Umbilical cord (tissue), 2 donors: ENCODE data around the gene HYAL3. TPM values are rescaled to one million over a fixed set of nuclear protein-coding genes. Genes with fewer than 3 reads are reported as not detected.
"Not testable (repeated sequence)": the region's sequence is repeated elsewhere in the genome, so short reads cannot be mapped to it uniquely, and the experiment has no call there.

Experiments used
- DNase-seq: peaks from one replicate; pipeline ENCODE4 v3.0.0-alpha.2; 2015; ENCODE audit warnings: low spot score
- total RNA-seq: library from RNA; depleted of rRNA; stranded (reverse); fragments of >200 nt; gene quantifications from one replicate; pipeline ENCODE4 v1.2.3, GENCODE V29; 2014; ENCODE audit warnings: low replicate concordance; ENCODE audit not compliant: insufficient read depth

Gene HYAL3
- total RNA-seq, 1 donor from 2014 or later = 7.5 TPM

DNA sequence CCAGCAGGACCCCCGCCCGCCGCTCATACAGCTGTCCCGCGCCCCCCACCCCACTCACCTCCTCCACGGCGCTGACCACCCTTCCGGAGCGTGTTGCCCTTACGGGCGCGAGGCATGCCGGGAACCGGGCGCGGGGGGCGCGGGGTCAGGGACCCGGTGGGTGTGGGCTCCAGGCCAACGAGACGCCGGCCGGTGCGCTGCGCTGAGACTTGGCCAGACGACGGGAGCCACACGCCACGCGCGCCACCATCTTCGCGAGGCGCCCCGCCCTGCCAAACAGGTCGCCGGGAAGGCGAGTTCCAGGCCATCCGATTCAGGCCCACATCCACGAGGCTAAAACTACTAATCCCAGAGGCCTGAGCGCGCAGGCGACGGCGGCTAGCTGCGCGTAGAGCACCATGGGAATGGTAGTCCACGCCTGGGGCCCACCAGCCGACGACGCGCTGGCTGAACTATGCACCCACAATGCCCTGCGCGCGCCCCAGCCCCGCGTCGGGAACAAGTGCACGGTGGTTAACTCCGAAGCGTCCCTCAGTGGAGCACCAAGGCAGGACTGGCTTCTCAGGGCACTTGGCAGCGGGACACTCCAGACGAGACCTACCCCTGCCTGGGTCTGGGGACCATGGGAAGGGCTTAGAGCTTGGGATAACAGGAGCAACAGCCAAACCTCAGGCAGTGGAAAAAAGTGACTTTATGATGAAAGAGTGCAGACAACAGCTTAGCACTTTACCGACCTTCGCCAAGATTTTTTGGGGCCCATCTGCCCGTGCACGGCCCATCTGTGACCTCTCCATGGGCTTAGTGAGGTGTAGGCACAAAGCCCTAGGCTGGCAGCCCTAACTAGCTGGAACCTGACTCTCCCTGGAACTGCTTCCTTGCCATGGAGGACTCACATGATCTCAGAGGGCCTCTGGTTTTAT, 6.8 kb downstream of the HYAL3 start, which contains the start of gene IFRD2:
IFRD2 (minus strand) TSS at position 271 of the 920 bp plus-strand sequence; CDS start at position 116, 155 bp downstream.
- DNase-seq = peak; percentile 99

DNA sequence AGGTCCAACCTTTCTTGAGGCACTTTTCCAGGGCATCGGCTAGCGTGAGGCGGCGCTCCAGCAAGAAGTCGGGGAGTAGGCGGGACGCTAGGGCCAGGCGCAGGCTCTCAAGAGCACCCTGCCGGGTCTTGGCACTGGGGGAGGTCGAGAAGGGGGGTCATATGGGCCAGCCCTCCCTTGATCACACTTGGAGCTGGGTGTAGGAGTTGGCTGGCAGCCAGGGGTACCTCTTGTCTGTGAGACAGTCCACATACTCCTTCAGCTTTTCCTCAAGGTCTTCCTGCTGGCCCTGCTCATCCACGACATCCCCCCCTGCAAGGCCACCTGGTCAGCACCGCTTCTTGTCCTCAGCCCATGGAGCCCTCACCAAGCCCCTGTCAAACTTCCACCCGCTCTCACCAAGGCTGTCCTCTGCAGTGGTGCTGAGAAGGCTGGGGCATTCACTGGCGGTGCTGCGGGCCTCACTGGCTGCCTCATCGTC, 9.0 kb downstream of the HYAL3 start:
- no peak for DNase-seq

DNA sequence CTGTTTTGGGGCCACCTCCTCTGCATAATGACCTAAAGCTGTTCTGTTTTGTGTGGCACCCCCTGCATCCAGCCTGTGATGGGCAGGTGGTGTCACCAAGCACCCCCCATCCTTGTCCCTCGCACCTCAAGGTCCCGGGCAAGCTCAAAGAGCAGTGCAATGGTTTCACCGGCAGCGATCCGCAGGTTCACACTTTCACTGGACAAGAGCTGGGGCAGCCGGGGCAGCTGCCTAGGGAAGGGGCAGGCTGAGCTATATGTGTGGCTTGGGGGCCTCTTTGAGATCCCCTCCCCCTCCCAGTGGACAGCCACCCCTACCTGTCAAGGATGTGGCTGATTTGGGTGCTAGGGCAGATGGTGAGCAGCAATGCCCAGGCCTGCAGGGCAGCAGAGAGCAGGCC, 10.1 kb downstream of the HYAL3 start:
- DNase-seq = no peak

DNA sequence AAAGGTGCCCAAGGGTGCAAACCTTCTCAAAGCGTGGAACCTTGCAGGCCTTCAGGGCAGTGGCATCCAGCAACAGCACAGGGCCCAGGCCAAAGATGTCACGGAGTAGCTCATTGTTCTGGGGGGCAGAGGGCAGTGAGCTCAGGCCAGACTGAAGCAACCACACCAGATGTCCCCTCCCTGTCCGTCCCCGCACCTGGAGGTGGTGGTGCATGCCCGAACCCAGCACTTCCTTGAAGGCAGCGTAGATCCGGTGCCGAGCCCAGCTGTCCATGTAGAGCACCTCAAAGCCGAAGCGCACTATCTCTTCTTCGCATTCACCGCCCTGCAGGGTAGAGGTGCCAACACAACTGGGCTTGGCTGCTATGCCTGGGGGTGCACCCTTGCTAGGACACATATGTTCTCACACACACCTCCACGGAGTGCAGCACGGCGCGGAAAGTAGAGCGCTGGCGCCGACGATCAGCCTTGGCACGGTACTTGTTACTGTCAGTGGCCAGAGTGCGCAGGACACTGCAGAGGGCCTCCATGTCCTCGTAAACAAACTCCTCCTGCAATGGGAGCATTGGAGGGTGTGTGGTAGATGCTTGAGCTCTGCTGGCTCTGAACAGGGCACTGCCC, 10.7 kb downstream of the HYAL3 start:
- DNase-seq = no peak

DNA sequence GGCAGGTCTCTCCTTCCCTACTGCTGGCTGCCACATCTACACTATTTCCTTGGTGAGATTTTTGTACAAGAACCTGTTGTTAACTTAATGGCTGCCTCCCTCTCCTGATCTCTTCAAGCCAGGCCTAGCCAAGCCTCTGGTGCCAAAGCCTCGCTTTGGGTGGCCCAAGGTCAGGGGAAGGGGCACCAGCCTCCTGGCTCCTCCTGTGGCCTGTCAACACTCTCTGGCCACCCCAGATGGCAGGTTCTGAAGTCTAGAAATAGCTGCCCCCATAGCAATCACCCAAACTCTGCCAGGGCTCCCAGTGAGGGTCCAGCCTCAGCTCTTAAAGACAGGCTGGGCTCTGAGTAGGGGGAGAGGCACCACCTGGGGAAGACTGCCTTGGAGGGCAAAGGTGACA, 11.9 kb downstream of the HYAL3 start:
- DNase-seq = no peak

DNA sequence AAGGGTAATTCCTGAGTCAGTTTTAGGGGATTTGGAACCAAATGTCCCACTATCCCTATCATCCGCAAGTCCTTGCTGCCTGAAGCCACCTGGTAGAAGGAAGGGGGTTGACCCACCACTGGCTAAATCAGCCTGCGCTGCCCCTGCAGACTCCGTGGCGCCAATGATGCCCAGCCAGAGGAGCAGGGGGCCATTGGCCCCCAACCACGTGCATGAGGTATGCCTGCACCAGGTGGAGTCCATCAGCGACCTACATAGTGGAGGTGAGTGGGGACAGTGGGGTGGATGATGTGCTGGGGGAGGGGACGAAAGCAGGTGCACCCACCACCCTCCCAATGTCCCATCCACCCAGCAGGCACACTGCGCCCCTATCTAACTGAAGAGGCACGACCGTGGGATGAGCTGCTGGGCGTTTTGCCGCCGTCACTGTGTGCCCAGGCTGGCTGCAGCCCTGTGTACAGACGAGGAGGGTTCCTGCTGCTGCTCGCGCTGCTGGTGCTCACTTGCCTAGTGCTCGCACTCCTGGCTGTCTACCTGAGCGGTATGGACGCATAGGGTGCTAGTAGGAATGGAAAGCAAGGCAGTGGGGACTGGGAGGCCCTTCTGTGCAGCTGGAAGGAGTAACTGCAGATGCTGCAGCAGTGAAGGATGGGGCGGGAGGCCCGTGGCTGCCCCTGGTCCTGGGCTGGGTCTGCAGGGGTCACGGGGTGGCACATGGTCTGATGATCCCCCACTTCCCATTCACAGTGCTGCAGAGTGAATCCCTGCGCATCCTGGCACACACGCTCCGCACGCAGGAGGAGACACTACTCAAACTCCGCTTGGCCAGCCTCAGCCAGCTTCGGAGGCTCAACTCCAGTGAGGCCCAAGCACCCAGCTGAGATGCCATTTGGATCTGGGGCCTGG, 12.6 kb downstream of the HYAL3 start:
- DNase-seq = no peak

DNA sequence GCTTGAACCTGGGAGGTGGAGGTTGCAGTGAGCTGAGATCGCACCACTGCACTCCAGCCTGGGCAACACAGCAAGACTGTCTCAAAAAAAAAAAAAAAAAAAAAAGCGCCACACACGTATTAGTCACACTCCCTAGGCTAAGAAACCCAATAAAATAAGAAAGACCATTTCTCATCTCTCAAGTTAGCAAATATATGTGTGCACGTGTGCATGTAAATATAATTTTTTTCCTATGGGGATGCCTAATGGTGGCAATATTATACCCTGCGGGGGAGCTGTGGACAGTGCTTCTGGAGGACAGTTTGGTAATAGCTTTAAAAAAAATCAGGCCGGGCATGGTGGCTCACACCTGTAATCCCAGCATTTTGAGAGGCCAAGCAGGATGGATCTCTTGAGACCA, 15.1 kb downstream of the HYAL3 start:
- DNase-seq = not testable (repeated sequence)

DNA sequence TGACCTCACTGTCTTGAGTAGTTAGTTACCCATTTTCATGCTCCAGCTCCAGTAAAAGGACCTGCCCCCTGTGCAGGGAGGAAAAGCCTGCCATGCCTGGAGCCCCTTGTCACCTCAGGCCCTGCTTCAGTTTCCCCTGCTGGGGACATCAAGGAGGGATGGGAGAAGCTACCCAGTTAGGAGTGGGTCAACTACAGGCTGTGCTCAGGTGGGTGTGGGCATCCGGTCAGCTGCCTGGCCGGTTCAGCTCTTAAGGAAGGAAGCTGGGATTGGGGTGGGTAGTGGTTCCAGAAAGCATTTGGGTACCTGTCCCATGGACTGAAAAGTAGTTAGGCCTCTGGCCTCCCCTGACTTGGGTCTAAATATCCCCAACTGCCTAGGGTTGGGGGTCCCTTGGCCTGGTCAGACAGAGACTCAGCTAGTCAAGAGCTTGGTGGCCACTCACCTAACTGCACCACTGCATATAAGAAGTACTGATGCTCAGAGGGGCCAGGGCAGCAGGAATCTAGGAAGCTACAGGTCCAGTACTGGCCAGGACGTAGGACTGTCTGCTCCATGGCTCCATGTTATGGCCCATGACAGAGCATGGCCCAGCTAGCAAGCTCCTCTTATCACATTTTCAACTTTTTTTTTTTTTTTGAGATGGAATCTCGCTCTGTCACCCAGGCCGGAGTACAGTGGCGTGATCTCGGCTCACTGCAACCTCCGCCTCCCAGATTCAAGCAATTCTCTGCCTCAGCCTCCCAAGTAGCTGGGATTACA, 19.8 kb downstream of the HYAL3 start:
- no peak for DNase-seq

DNA sequence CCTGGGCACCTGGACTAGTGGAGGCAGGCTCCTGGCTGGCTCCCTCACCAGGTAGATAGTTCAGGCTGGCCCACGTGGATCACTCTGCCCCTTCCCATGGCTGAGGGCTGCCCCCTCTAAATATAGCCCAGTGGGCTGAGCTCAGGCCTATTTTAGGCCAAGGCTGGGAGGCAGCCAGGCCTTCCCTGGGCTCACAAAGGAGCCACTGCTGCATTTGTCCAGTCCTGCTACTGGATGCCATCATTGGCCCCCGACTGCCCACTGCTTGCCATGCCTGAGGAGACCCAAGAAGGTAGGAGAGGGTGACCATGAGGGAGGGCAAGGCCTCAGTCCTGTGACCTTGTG, 20.4 kb downstream of the HYAL3 start, which contains the start of gene LSMEM2:
LSMEM2 (plus strand) TSS at position 208 of the 345 bp plus-strand sequence; CDS start at position 235, 27 bp downstream.
- DNase-seq = no peak

DNA sequence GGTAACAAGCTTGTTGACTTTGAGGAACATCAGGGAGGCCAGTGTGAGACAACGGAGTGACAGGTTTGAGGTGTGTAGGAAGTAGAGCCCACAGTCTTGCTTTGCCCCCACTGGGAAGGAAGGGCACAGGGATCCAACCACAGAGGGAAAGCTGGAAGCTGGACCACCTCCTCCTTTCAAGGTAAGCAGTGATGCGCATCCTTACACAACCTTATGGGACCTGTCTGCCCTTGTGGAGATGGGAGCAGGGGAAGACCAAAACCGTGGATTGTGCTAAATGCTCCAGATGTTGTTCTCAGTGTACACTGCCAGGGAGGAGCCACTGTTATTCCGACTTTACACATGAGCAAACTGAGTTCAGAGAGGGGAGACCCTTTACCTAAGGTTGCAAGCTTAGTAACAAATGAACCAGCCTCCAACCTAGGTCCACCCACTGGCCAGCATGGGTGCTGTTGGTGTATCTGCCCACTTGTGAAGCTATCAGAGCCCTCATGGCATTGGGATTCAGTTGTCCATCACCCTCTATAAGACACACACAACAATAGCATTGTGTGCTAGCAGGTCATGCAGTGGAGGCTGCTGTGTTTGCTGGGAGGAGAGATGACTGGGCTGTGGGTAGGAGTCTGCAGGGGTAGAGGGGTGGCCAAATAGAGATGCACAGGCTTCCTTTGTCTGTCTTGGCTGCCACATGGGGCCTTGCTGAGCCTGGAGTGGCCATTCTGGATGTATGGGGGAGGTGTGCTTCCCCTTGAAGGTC, 20.9 kb downstream of the HYAL3 start:
- DNase-seq = no peak

DNA sequence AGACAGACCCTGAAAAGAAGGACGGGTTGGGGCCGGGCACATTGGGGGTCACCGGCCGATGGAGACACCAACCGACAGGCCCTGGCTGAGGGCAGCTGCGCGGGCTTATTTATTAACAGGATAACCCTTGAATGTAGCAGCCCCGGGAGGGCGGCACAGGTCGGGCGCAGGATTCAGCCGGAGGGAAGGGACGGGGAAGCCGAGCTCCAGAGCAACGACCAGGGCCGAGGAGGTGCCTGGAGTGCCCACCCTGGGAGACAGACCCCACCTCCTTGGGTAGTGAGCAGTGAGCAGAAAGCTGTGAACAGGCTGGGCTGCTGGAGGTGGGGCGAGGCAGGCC, 22.5 kb downstream of the HYAL3 start:
- DNase-seq = no peak

DNA sequence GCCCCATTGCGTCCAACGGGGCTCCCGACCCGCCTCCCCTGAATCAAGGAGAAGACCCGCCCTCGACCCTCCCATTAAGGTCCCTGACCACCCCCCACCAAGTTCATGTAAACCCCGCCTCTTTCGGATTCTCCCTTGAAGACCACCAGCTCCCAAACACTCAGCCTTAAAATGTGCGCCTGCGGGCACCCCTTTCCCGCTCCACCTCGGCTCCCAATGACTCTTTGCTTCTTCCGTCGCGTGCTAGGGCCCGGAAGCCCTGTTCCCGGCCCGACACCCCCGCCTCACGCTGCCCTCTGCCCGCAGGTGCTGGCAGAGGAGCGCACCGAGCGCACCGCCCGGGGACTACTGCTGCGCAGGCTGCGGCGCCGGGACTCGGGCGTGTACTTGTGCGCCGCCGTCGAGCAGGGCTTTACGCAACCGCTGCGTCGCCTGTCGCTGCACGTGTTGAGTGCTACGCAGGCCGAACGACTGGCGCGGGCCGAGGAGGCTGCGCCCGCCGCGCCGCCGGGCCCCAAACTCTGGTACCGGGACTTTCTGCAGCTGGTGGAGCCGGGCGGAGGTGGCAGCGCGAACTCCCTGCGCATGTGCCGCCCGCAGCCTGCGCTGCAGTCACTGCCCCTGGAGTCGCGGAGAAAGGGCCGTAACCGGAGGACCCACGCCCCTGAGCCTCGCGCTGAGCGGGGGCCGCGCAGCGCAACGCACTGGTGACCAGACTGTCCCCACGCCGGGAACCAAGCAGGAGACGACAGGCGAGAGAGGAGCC, 23.0 kb downstream of the HYAL3 start:
- no peak for DNase-seq

DNA sequence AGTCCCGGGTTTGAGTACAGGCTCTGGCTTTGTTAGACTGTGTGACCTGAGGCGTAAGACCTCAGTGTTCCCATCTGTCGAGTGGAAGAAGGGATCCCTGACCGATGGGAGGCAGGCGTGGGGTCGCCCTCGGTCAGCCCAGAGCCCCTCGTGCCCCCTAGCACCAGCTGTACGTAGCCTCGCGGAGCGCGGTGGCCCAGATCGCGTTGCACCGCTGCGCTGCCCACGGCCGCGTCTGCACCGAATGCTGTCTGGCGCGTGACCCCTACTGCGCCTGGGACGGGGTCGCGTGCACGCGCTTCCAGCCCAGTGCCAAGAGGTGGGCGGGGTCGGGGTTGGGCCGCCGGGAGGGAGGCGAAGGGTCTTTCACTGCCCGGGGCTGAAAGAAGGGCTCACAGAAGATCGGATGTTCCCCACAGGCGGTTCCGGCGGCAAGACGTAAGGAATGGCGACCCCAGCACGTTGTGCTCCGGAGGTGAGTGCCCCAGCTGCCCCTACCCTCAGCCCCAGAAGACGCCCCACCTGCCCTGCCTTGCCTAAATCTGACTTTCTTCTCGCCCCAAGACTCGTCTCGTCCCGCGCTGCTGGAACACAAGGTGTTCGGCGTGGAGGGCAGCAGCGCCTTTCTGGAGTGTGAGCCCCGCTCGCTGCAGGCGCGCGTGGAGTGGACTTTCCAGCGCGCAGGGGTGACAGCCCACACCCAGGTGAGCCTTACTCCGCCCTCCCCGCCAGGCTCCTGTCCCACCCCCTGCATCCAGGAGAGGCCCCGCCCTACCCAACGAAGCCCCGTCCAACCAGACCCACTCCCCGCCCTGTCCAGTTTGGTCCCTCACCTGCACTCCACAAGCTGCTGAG, 23.8 kb downstream of the HYAL3 start:
- no peak for DNase-seq

DNA sequence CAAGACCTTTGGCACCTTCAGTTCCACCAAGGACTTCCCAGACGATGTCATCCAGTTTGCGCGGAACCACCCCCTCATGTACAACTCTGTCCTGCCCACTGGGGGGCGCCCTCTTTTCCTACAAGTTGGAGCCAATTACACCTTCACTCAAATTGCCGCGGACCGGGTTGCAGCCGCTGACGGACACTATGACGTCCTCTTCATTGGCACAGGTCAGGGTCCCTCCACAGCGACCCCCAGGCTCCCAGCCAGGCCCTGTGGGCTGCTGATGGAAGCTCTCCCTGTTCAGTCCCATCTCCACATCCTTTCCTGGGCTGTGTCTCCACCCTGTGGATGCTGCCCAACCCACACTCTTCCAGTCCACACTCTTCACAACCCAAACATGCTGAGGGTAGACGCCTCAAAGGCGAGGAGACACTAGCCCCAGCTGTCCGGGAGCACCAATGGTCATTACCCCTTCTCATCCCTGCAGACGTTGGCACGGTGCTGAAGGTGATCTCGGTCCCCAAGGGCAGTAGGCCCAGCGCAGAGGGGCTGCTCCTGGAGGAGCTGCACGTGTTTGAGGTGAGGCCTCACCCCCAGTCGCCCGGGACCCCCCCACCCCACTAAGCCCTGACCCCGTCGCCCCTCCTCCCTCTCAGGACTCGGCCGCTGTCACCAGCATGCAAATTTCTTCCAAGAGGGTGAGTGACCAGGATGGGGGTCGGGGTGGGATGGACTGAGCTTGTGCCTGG, 24.7 kb downstream of the HYAL3 start:
- DNase-seq = no peak

DNA sequence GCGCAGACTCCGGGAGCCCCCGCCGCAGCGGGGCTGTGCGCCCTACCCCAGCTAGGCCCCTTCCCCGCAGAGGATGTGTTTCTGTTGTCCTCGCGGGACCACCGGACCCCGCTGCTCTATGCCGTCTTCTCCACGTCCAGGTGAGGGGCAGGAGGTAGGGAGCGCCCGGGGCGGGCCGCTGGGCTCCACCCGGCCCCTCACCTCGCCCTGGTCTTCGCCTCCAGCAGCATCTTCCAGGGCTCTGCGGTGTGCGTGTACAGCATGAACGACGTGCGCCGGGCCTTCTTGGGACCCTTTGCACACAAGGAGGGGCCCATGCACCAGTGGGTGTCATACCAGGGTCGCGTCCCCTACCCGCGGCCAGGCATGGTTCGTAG, 25.5 kb downstream of the HYAL3 start:
- no peak for DNase-seq

DNA sequence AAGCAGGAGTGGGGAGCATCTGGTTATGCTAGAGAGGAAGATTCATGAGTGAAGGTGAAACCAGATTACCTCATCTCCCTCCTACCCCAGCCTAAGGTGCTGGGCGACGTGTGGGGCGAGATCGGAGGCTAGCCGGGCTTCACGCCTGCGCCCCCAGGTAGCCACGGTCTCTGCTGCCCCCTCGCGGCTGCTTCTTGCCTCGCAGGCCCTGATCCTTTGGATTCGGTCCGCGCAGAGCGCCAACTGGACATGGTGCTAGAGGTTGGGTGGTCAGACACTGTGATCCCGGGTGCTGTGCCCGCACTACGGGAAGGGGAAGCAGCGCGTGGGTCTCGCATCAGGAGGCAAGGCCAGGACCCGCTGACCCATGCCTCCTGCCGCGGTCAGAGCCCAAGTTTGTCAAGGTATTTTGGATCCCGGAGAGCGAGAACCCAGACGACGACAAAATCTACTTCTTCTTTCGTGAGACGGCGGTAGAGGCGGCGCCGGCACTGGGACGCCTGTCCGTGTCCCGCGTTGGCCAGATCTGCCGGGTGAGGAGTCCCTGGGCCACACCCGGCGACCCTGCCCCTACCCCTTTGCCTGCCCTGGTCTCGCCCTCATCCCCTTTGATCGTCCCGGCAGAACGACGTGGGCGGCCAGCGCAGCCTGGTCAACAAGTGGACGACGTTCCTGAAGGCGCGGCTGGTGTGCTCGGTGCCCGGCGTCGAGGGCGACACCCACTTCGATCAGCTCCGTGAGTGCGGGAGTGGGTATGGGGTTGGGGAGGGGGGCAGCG, 26.1 kb downstream of the HYAL3 start:
- peak; percentile 69 for DNase-seq

DNA sequence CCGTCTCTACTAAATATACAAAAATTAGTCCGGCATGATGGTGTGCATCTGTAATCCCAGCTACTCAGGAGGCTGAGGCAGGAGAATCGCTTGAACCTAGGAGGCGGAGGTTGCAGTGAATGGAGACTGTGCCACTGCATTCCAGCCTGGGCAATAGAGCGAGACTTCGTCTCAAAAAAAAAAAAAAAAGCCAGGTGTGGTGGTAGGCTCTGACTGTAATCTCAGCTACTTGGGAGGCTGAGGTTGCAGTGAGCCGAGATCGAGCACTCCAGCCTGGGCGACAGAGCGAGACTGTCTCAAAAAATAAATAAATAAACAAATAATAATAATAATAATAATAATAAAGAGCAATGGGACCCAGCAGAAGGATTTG, 26.7 kb downstream of the HYAL3 start:
- not testable (repeated sequence) for DNase-seq
